HG03575 (cell line): ENCODE measurements around the gene PRR29.

Experiments
- ATAC-seq: cut with Tn5 transposase; IDR thresholded peaks from one replicate; pipeline ENCODE4 v1.9.1; 2021; ENCODE audit not compliant: unreplicated experiment, insufficient number of reproducible peaks, low FRiP score; ENCODE audit errors: extremely low read depth

The PRR29 gene

DNA sequence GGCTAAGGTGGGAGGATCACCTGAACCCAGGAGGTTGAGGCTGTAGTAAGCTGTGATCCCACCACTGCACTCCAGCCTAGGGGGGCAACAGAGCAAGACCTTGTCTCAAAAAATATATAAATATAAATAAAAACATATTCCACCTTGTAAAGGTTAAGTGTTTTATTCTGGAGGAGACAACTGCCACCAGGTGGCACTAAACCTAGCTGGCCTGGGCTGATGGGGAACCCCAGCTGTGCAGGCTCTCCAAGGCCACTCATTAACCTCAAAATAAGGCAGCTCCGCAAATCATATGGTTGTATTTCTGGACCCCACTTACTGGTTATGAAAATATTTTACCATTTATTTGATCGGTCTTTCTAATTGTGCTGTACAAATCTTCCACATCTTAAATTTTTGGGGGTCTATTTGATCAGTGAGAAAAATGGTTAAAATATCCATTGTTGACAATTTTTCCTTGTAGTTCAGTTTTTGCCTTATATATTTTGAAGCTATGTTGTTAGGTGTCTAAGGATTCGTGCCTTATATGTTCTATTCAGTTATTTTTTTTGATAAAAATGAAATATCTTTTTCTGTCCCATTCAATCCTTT, 30.8 kb downstream of the PRR29 start:
- no peak for ATAC-seq

DNA sequence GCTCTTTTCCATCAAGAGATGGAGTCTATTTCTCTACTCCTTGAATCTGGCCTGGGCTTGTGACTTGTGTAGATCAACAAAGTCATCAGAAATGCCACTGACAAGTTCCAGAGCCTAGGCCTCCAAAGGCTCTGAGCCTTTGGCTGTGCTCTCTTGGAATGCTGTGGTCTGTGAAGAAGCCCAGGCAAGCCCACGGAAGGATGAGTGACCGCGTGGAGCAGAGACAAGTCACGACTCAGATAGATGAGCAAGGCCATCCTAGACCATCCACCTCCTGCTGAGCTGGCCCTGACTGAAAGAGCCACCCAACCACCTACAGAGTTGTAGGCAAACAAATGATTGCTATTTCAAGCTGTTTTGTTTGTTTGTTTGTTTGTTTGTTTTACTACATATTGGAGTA, 33.9 kb downstream of the PRR29 start:
- no peak for ATAC-seq

DNA sequence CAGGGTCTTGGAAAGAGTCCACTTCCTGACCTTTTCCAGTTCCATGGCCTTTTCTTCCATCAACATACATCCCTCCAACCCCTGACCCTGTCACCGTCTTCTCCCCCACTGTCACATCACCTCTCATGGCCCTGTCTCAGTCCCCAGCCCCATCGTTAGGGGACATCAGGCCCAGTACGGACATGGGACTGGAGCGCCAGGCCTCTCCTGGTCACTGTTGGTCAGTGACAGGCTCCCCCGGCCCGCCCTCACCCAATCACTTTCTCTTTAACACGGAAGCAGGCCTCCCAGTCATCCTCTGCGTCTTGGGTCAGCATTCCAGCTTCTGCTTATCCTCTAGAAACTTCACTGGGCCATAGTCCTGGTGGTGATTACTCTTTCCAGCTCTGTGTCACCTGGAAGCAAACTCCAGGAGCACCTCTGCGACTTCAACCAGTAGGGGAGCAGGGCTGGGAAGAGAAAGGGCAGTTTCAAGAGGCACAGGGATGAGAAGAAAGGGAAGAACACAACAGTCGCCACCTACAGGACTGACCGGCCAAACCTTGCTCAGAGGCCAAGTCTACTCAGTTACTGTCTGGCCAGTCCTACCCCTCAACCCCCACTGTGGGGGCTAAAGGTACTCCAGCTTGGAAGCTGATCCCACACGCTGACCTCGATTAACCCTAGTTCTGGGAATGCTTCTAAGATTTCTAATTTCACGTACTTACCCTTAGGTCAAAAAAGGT, 38.2 kb downstream of the PRR29 start:
- ATAC-seq, result no peak

DNA sequence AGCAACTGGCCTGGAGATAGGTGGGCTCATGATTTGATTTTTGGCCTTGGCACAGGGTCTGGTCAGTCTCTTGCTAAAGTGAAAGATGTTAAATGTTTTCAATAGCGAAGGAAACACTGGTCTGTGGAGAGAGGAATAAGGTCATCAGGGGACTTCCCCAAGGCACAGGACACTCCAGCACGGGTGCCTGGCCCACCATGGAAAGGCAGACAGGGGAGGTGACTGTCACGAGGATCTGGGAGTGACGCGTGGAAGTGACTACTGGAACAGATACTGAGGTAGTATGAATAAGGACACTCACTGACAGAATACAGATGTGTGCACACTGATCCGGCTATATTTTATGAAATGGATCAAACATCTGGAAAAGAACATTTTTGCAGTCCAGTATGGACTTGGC, 39.0 kb downstream of the PRR29 start:
- ATAC-seq, result no peak

DNA sequence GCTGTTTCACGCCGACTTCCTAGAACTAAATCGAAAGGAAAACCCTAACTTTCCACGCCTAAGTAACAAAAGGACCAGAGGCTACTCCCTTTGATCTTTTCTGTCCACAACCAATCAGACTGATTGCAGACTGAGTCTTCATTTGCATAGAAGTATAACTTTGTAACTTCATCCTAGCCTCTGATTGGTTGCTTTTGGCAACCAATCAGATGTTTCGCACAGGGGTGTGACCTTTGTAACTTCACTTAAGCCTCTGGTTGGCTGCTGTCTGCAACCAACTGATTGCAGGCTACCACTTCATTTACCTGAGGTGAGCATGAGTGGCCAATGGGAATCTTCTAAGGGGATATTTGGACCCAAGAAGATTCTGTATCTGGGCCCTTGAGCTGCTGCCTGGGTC, 39.7 kb downstream of the PRR29 start:
- ATAC-seq, result no peak

DNA sequence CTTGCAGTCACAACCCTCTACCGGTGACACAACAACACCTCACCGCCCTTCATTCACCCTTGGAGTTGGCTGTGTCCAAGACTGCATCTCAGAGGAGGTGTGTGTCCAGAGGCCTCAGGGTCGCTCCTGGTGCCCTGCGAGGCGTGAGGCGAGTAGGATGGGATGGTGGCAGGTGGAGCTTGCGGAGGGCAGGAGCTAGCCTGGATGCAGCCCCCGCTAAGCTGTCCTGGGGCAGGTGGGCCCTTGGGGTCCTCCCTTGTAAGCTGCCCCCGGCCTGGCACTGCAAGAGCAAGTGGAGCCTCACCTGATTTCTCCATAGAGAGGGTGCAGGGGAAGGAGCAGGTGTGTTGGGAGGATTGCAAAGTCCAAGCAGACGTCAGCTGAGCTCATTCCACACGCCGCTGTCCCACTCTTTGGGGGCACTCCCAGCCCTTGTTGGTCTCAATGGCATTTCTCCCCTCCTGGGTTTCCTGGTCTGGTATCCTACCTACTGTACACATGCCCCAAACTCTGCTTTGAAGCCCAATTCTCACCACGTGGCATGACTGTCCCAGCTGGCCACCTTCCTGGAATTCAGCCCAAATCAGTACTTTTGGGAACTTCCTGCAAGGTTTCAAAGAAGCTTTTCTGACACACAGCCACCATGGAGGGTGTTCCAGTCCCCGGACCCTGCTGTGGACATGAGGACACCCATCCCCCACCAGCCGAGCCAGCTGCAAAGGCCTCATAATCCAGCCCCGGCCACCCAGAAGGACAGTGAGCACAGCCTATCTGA, 40.4 kb downstream of the PRR29 start:
- ATAC-seq, result no peak

DNA sequence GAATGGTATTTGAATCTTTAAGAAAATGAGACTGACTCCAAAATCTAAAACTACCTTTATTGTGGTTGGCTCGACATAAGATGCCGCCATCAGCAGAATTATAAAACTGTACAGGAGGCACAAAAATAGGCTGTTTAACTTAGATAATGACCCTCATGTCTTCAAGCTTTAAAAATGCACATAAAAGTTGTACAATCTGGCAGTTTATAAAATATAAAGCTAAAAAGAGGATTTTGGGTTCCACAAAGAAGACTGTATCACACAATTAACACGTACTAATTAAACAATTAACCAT, 40.9 kb downstream of the PRR29 start:
- ATAC-seq, result no peak

DNA sequence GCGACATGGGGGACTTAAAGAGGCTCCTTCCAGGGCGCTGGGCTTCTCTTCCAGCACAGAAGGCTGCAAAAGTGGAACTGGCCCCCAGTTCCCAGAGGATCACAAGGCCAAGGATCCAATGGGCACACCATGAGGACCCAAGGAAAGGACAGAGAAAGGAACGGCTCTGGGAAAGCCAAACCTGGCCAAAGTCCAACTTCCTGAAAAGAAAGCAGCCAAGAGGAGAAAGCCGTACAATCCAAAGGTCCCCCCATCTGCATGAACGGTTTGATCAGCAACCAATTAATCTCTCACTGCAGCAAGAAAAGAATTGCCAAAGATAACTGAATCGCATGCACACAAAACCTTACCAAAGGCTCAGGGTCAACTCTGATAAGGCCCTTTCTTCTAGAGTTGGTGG, 42.1 kb downstream of the PRR29 start:
- no peak for ATAC-seq

DNA sequence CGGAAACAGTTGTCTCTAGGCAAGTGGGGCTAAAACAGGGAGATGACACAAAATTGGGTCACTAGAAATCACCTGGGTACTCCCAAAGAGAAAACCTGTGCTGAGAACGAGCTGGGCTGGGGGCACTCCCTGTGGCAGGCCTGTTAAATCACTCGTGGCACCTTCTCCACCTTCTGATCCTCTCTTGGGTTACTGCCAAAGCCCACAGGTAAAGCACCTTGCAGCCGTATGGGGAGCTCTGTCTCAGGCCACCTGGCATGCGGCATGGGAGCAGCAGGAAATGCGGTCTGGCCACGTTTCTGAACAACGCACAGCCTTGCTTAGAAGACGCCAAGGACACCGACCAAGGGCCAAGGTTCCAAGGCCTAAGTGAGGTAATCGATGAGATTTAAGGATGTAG, 43.8 kb downstream of the PRR29 start:
- ATAC-seq, result no peak

DNA sequence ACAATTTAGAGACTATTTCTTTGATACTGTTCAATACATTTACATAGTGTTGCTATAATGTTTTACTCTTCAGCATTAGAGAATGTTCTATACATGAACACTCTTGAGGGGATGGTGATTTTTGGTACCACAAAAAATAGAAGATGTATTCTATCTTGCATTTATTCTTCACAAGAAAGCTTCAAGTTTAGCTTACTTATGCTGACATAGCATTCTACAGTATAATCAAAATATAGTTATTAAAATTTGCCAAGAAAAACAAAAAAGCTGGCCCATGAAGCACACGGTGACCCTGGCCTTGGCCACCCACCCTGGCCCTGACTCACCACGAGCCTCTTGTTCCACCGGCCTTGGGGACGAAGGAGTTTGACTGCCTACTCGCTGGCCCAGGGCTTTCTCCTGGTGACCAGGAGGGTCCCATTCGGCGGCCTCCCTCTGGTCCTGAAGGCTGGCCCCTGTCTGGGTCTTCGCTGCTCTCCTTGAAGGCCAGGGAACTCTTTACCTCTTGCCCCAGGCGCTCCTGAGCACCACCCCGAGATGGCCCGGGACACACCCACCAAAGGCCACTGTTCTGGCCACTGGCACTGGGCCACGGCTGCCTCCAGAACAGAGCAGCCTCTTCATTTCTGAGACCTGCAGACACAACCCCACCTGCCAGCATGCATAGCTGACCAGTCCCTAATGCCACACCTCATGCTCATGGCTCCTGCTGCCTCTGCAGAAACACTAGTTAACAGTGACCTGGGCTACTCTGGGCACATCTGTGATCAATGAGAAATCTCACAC, 44.7 kb downstream of the PRR29 start:
- ATAC-seq, result no peak

DNA sequence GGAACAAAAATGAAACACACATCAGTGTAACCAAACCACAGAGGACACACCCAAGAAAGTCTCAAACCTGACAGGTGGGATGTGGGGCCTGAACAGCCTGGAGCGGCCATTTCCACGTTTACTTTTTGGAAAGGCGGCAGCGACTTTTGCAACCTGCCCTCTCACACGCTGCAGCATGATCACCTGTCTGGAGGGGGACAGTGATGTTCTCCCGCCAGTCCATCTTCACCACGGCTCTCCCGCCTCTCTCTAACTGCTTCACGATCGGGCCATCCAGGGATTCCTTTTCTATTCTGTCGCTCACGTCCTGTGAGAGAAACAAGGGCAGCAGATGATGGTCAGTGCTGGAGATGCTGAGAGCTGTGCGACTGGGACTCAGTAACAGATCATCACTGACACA, 47.0 kb downstream of the PRR29 start:
- ATAC-seq, result no peak

DNA sequence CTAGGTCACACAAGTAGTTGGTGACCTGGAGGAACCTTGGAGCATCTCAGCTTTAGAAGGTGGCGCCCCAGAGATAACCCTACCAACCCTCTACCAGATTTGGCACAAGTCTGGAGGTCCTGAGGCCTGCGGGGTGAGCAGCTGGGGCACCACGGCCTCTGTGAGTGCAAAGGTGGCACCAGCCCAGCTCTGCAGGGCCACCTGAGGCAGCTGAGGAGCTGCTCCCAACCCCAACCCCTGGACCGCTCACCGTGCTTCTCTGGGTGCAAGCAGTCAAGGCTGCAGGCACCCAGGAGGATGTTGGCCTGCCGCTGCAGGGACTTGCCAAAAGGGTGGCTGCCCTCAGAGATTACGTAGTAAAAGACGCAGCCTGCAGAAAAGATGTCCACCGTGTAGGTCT, 50.7 kb downstream of the PRR29 start:
- ATAC-seq, result no peak

DNA sequence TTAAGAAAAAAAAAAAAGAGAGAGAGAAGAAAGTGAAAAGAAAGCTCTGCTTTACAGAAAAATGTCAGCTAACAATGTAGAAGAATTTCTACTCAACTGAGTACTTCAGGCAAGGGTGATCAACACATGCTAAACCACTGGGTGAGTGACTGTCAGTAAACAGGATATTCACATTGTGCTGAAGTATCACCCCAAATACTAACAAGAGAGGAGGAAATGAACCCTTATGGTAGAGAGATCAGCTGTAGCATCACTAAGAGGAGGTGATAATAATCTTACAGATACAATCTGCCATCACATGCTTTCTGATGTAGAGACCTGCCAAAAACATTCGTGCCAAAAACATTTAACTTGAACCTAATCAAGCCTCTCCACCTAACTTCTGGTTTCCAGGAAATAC, 53.0 kb downstream of the PRR29 start:
- no peak for ATAC-seq

DNA sequence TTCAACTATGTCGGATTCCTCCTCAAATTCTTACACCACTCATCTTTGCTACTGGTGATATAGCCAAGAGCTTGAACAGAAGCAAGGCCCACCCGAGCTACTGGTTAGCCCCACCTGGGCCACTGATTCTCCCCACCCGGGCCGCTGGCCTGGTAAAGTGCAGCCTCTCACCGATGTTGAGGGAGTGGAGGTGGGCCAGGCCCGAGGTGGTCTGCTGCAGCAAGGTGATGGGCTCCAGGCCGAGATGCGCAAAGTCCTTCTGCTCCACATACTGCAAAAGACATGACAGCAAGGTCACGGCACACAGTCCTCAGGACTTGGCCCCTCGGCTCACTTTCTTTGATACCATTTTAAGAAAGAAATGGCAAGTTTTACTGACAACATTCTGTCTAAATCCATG, 55.0 kb downstream of the PRR29 start:
- no peak for ATAC-seq
